H1 (cell line): ENCODE results near the gene ARHGEF10L. TPM values are rescaled to one million over a fixed set of nuclear protein-coding genes. Genes with fewer than 3 reads are reported as not detected.

Experiments used
- CTCF ChIA-PET: fragments of 300-600 bp; sonication (Branson Sonifier 250); formaldehyde crosslinking; loops from one replicate; lab custom pipeline; 2021; ENCODE audit not compliant: partially characterized antibody; lab: Charles Lee
- POLR2A ChIA-PET: fragments of 300-600 bp; sonication (Branson Sonifier 250); formaldehyde crosslinking; loops from one replicate; lab custom pipeline; 2021; ENCODE audit warnings: inconsistent platforms; ENCODE audit not compliant: partially characterized antibody; lab: Charles Lee
- DNase-seq, 2 experiments: peaks; one replicate each; pipeline versions ENCODE4 v3.0.0 to v3.0.0-alpha.2; 2010 to 2022; ENCODE audit warnings: low spot score in 2 of 2, low read depth in 1 of 2, mixed read lengths in 1 of 2
- FAIRE-seq: peaks from 2 replicates; lab custom pipeline; 2011; peaks lifted over from hg19 to GRCh38; lab: Jason Lieb, UNC
- H2AFZ ChIP-seq: 2 replicates; pipeline ENCODE4 v1.8.1; 2012; ENCODE audit warnings: low read length, inconsistent platforms
- H2AK5ac ChIP-seq: 2 replicates; pipeline ENCODE4 v1.6.1; 2013; ENCODE audit warnings: low read depth, low read length
- H2BK120ac ChIP-seq: replicated peaks from 2 replicates; pipeline ENCODE3; 2013; ENCODE audit warnings: low read depth, low read length, inconsistent platforms
- H2BK12ac ChIP-seq: 2 replicates; pipeline ENCODE4 v1.6.1; 2013; ENCODE audit warnings: low read depth, low read length
- H2BK15ac ChIP-seq: 2 replicates; pipeline ENCODE4 v1.6.1; 2013; ENCODE audit warnings: low read length
- H2BK20ac ChIP-seq: 2 replicates; pipeline ENCODE4 v1.6.1; 2013; ENCODE audit warnings: low read length
- H2BK5ac ChIP-seq: 2 replicates; pipeline ENCODE4 v1.6.1; 2013; ENCODE audit warnings: low read depth, low read length
- H3K14ac ChIP-seq: 2 replicates; pipeline ENCODE4 v1.6.1; 2013; ENCODE audit warnings: inconsistent platforms; ENCODE audit not compliant: insufficient read length
- H3K18ac ChIP-seq: 2 replicates; pipeline ENCODE4 v1.6.1; 2013; ENCODE audit warnings: low read length; ENCODE audit errors: extremely low read depth
- H3K23ac ChIP-seq: 2 replicates; pipeline ENCODE4 v1.6.1; 2013; ENCODE audit warnings: inconsistent platforms; ENCODE audit not compliant: insufficient read length
- H3K23me2 ChIP-seq: 2 replicates; pipeline ENCODE4 v1.6.1; 2013; ENCODE audit warnings: low read depth, low read length
- H3K27ac ChIP-seq: 2 replicates; pipeline ENCODE4 v1.6.1; 2011; ENCODE audit warnings: low read depth, low read length, inconsistent platforms
- H3K27me3 ChIP-seq, 4 experiments: replicated peaks in 1 of 4; 1 replicate in 1 of 4; 2 replicates in 3 of 4; pipeline versions ENCODE4 v1.6.1 to v1.8.1; 2011 to 2013; ENCODE audit warnings: low read length in 3 of 4, mild to moderate bottlenecking in 3 of 4, inconsistent platforms in 2 of 4, mixed read lengths in 2 of 4, moderate library complexity in 1 of 4; ENCODE audit not compliant: control insufficient read depth in 3 of 4, insufficient read depth in 3 of 4; ENCODE audit errors: extremely low read depth in 1 of 4
- H3K36me3 ChIP-seq, 4 experiments: 2 replicates each; pipeline versions ENCODE4 v1.6.1 to v1.8.1; 2011 to 2013; ENCODE audit warnings: mild to moderate bottlenecking in 4 of 4, low read length in 3 of 4, moderate library complexity in 2 of 4, control low read depth in 1 of 4, inconsistent platforms in 1 of 4; ENCODE audit not compliant: insufficient read depth in 4 of 4, control insufficient read depth in 2 of 4
- H3K4ac ChIP-seq: replicated peaks from 2 replicates; pipeline ENCODE3; 2013; ENCODE audit warnings: low read length, low read depth, mixed read lengths, inconsistent platforms; ENCODE audit not compliant: insufficient read length
- H3K4me1 ChIP-seq, 4 experiments: replicated peaks in 1 of 4; 1 replicate in 1 of 4; 2 replicates in 3 of 4; pipeline versions ENCODE4 v1.6.1 to v1.8.1; 2011 to 2013; ENCODE audit warnings: low read length in 3 of 4, inconsistent platforms in 2 of 4, mixed read lengths in 1 of 4; ENCODE audit not compliant: insufficient read depth in 4 of 4, control insufficient read depth in 3 of 4
- H3K4me2 ChIP-seq, 2 experiments: 2 replicates each; pipeline versions ENCODE4 v1.6.1 to v1.8.1; 2011 to 2013; ENCODE audit warnings: low read depth in 2 of 2, low read length in 2 of 2, control low read depth in 1 of 2, inconsistent platforms in 1 of 2, mild to moderate bottlenecking in 1 of 2; ENCODE audit not compliant: insufficient read depth in 1 of 2
- H3K4me3 ChIP-seq, 4 experiments: fragments of 200-600, 300-600 bp in 1 of 4; sonication (generic), shearing (Covaris generic), sonication (Bioruptor Twin) in 1 of 4; 2 replicates each; pipeline versions ENCODE4 v1.5.1 to v1.8.1; 2011 to 2016; ENCODE audit warnings: low read length in 4 of 4, low read depth in 3 of 4, control low read depth in 2 of 4, inconsistent platforms in 2 of 4, mild to moderate bottlenecking in 2 of 4, mixed read lengths in 1 of 4, moderate library complexity in 1 of 4; ENCODE audit not compliant: insufficient read depth in 2 of 4; ENCODE audit errors: extremely low read depth in 1 of 4
- H3K56ac ChIP-seq: replicated peaks from 2 replicates; pipeline ENCODE3; 2013; ENCODE audit warnings: low read depth, mild to moderate bottlenecking, mixed read lengths, low read length, inconsistent platforms; ENCODE audit not compliant: insufficient read length
- H3K79me1 ChIP-seq: 2 replicates; pipeline ENCODE4 v1.6.1; 2013; ENCODE audit warnings: low read depth, low read length, control low read depth
- H3K79me2 ChIP-seq, 2 experiments: 2 replicates each; pipeline versions ENCODE4 v1.6.1 to v1.8.1; 2012 to 2013; ENCODE audit warnings: low read length in 2 of 2, mild to moderate bottlenecking in 2 of 2, inconsistent platforms in 1 of 2; ENCODE audit not compliant: insufficient read depth in 2 of 2, control insufficient read depth in 1 of 2
- H3K9ac ChIP-seq, 4 experiments: replicated peaks in 1 of 4; 1 replicate in 1 of 4; 2 replicates in 3 of 4; pipeline versions ENCODE4 v1.6.1 to v1.8.1; 2011 to 2013; ENCODE audit warnings: low read depth in 3 of 4, low read length in 3 of 4, control low read depth in 2 of 4, mild to moderate bottlenecking in 2 of 4, moderate library complexity in 2 of 4, inconsistent platforms in 1 of 4; ENCODE audit errors: extremely low read depth in 1 of 4
- H3K9me3 ChIP-seq, 2 experiments: 2 replicates each; pipeline versions ENCODE4 v1.6.1 to v1.8.1; 2012 to 2013; ENCODE audit warnings: mild to moderate bottlenecking in 2 of 2, moderate library complexity in 2 of 2, control low read depth in 1 of 2, inconsistent platforms in 1 of 2, low read depth in 1 of 2, low read length in 1 of 2, mixed read lengths in 1 of 2; ENCODE audit not compliant: insufficient read depth in 2 of 2
- H4K20me1 ChIP-seq, 2 experiments: replicated peaks in 1 of 2; 2 replicates each; pipeline versions ENCODE3 to v1.8.1; 2011 to 2013; ENCODE audit warnings: inconsistent platforms in 2 of 2, low read length in 2 of 2, mild to moderate bottlenecking in 1 of 2; ENCODE audit not compliant: insufficient read depth in 2 of 2, control insufficient read depth in 1 of 2
- H4K5ac ChIP-seq: 2 replicates; pipeline ENCODE4 v1.6.1; 2013; ENCODE audit warnings: low read length, low read depth, mixed read lengths, inconsistent platforms; ENCODE audit not compliant: insufficient read length
- H4K8ac ChIP-seq: 2 replicates; pipeline ENCODE4 v1.8.0; 2013; ENCODE audit warnings: mild to moderate bottlenecking, moderate library complexity, low read length, inconsistent platforms; ENCODE audit not compliant: insufficient read depth; ENCODE audit errors: extremely low read depth
- H4K91ac ChIP-seq: replicated peaks from 2 replicates; pipeline ENCODE3; 2013; ENCODE audit warnings: low read length, mixed read lengths, inconsistent platforms; ENCODE audit not compliant: insufficient read length
- ASH2L ChIP-seq: fragments of 200-600, 300-600 bp; sonication (generic); IDR thresholded peaks from one replicate; pipeline ENCODE4 v1.7.1; 2017; ENCODE audit warnings: low read length
- CREB1 ChIP-seq: IDR thresholded peaks from 2 replicates; pipeline ENCODE4 v1.6.1; 2012; ENCODE audit warnings: inconsistent platforms
- CTBP2 ChIP-seq: IDR thresholded peaks from 2 replicates; pipeline ENCODE4 v1.7.0; 2011; ENCODE audit warnings: borderline replicate concordance, mild to moderate bottlenecking, moderate library complexity, mixed read lengths, low read length; ENCODE audit not compliant: insufficient read depth, insufficient read length
- MAX ChIP-seq: IDR thresholded peaks from 2 replicates; pipeline ENCODE4 v1.6.1; 2012; ENCODE audit warnings: inconsistent platforms
- NRF1 ChIP-seq: IDR thresholded peaks from 2 replicates; pipeline ENCODE4 v1.6.1; 2011; ENCODE audit warnings: mild to moderate bottlenecking, low read depth, low read length, improper control_type of control experiment
- RAD21 ChIP-seq, 2 experiments: IDR thresholded peaks in 1 of 2; conservative IDR thresholded peaks in 1 of 2; 2 replicates each; pipeline ENCODE4 v1.6.1; 2011; ENCODE audit warnings: low read depth in 2 of 2, low read length in 2 of 2, improper control_type of control experiment in 1 of 2, inconsistent platforms in 1 of 2, mild to moderate bottlenecking in 1 of 2, moderate library complexity in 1 of 2
- RFX5 ChIP-seq: IDR thresholded peaks from 2 replicates; pipeline ENCODE4 v1.6.1; 2011; ENCODE audit warnings: low read depth, low read length, improper control_type of control experiment, borderline replicate concordance
- SIN3A ChIP-seq, 2 experiments: IDR thresholded peaks in 1 of 2; conservative IDR thresholded peaks in 1 of 2; 2 replicates each; pipeline ENCODE4 v1.6.1; 2011 to 2012; ENCODE audit warnings: low read length in 2 of 2, improper control_type of control experiment in 1 of 2, low read depth in 1 of 2, mild to moderate bottlenecking in 1 of 2
- SIRT6 ChIP-seq: IDR thresholded peaks from one replicate; pipeline ENCODE4 v1.7.1; 2012; ENCODE audit warnings: low read length, inconsistent platforms
- SRF ChIP-seq: IDR thresholded peaks from 2 replicates; pipeline ENCODE4 v1.6.1; 2011; ENCODE audit warnings: mild to moderate bottlenecking, low read depth, low read length, moderate library complexity
- TAF1 ChIP-seq: IDR thresholded peaks from 2 replicates; pipeline ENCODE4 v1.6.1; 2011; ENCODE audit warnings: mild to moderate bottlenecking, low read depth, low read length
- TBP ChIP-seq: IDR thresholded peaks from 2 replicates; pipeline ENCODE4 v1.6.1; 2011; ENCODE audit warnings: low read depth, low read length, improper control_type of control experiment
- TCF12 ChIP-seq: IDR thresholded peaks from 2 replicates; pipeline ENCODE4 v1.6.1; 2011; ENCODE audit warnings: low read depth, mild to moderate bottlenecking, low read length
- WGBS, 2 experiments: shearing (Covaris generic) in 1 of 2; methylation state at CpG; one replicate each; pipeline versions ENCODE4 v1.1.6 to v1.1.7; 2013 to 2015; ENCODE audit warnings: low lambda C conversion rate in 2 of 2, mixed read lengths in 2 of 2, inconsistent platforms in 1 of 2, low coverage in 1 of 2, missing lambda C conversion rate in 1 of 2; ENCODE audit not compliant: insufficient replicate concordance in 2 of 2, insufficient coverage in 1 of 2, insufficient read length in 1 of 2; ENCODE audit errors: extremely low coverage in 1 of 2, missing lambda C conversion rate in 1 of 2; 5-methylcytosine and 5-hydroxymethylcytosine counted together
- polyA plus RNA-seq, 7 experiments: library from polyadenylated mRNA; depleted of rRNA in 3 of 7; stranded (reverse) in 5 of 7; unstranded in 2 of 7; fragments of >200 nt in 5 of 7; fragments of 200-250 nt in 2 of 7; gene quantifications; 1 replicate in 5 of 7; 2 replicates in 1 of 7; 4 replicates in 1 of 7; pipeline versions ENCODE4 v1.2.1 to v1.2.3, GENCODE V29; 2011 to 2013; ENCODE audit warnings: missing spikeins in 2 of 7, mixed read lengths in 2 of 7
- total RNA-seq: library from RNA; stranded (reverse); fragmentation: NEBNext Ultra II Directional; extraction: Animal tissue kit (Norgen Biotek cat#: 25700); gene quantifications from 2 replicates; pipeline ENCODE4 v1.2.1, GENCODE V29; 2021

ARHGEF10L gene
- total and polyA plus RNA-seq, 2 of the 8 experiments (the other 6 are each of a cell fraction or from before 2014, with no cell fraction given) = 33.6 to 39.6 TPM

- Histone ChIP-seq H3K23ac (no peak overlapping the region), H3K23me2 (no peaks in the 10 kb centered on the region), H3K56ac (no peak overlapping the region), H4K20me1 (peaks cover 0 to 5% of the 10 kb centered on the region in 2 experiments), H2BK12ac (no peak overlapping the region), H4K91ac (no peak overlapping the region), H3K9ac (no peak overlapping the region), H3K14ac (no peak overlapping the region), H4K8ac (no peak overlapping the region), H3K4me3 (no peak overlapping the region), H3K79me1 (0 out of 2 replicates have a peak, but pooled peaks cover 2% of the 10 kb centered on the region), H3K27me3 (no peaks in the 10 kb centered on the region), H2BK120ac (no peak overlapping the region), H2BK15ac (no peak overlapping the region), H3K4me2 (no peak overlapping the region), H3K79me2 (no peaks in the 10 kb centered on the region), H3K9me3 (no peaks in the 10 kb centered on the region), H2BK5ac (peak overlapping the region; percentile 52; the same call in 1 of the 2 replicates), H3K27ac (no peak overlapping the region), H3K4ac (no peak overlapping the region), H2AFZ (no peak overlapping the region), H3K18ac (no peak overlapping the region; the same call in 1 of the 2 replicates), H3K4me1 (peaks cover 0 to 3% (median 0%) of the 10 kb centered on the region in 4 experiments; a peak in 1 of 7 replicates), H2AK5ac (no peak overlapping the region), H4K5ac (no peak overlapping the region), H2BK20ac (no peak overlapping the region), H3K36me3 (peaks cover 9 to 37% (median 27%) of the 10 kb centered on the region in 4 experiments; a peak in 7 of 8 replicates)
- no peak for FAIRE-seq
- POLR2A ChIA-PET = interaction anchor here (1.0 kb wide), 1 partner anchor 35 kb away, joined by 3 read pairs; no protein-coding TSS in a partner anchor
- CTCF ChIA-PET = interaction anchor here (0.9 to 3.4 kb wide), 3 partner anchors 13 to 129 kb away, joined by 3 to 16 read pairs (median 4); no protein-coding TSS in a partner anchor
- 91% methylated on average over 8 of the region's 8 CpGs; no CpG with 5 or more reads in 1 of the 2 experiments for WGBS, 2 experiments
- DNase-seq = no peak
- TF ChIP-seq TCF12 (no peak), MAX (no peak), NRF1 (no peak), CTBP2 (no peak), SRF (no peak), RFX5 (no peak), TAF1 (no peak), TBP (no peak), ASH2L (no peak), RAD21 (IDR thresholded peaks at IDR 0.05 in 1 of 2, conservative IDR thresholded peaks at IDR 0.05 in 1 of 2; ENCODE audit: low read depth in 2 of 2, low read length in 2 of 2) (no peak), SIN3A (conservative IDR thresholded peaks at IDR 0.05 in 1 of 2, IDR thresholded peaks at IDR 0.05 in 1 of 2; ENCODE audit: low read depth in 1 of 2, low read length in 2 of 2) (no peak), CREB1 (no peak), SIRT6 (no peak)
Measured at GRCh38 chr1:17631410-17631809, 91.9 kb downstream of the ARHGEF10L start.
